ENCODE data around the gene MAD1L1.

The MAD1L1 gene

DNA sequence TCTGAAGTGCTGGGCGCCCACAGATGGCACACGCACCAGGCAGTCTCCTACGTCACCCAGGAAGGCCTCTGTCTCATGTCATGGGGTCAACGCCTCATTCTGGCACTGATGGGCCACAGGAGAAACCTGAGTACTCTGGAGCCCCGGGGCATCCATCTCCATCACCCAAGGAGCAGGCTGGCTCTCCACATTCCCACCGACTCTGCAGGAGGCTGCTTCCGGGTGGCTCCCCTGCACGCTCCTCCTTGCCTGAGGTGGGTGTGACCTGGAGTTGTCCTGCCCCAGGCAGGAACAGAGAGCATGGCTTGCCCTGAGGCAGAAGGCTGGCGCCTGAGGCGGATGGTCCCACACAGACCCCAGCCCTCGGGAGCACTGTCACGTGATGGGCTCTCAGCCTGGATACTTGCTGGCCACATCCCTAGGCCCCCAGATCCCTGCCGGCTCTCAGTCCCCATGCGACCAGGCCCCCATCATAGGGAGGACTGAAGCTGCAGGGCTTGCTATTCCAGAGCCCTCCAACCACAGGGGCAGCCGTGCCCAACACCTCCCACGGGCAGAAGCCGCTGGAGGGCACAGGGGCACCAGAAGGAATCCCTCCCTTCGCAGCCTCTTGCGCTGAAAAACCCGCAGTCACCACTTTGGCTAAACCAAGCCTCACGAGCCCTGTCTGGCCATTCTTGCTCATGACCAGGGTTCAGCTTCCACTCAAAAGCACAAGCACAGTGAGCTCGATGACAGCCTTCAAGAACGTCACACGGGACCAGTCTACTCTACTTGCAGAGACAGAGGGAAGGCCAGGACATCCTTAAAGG, 80.7 kb downstream of the MAD1L1 start:
- DNase-seq = no peak

DNA sequence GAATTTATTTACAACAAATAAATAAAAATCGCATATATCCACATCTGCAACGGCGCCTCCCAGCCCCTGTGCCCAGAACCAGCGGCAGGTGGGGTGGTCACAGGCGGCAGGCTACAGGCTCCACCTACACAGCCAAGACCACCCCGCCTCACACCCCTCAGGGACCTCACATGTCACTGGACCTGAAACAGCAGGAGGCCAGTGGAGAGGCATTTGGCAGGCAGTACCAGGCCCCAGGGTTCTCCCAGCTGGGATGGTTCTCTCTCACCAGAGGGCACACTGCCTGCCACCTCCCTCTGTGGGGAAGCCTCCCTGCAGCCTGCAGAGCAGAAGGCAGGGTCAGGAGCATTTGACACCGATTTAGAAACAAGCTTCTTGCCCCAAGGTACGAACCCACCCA, 81.5 kb downstream of the MAD1L1 start:
- no peak for DNase-seq

DNA sequence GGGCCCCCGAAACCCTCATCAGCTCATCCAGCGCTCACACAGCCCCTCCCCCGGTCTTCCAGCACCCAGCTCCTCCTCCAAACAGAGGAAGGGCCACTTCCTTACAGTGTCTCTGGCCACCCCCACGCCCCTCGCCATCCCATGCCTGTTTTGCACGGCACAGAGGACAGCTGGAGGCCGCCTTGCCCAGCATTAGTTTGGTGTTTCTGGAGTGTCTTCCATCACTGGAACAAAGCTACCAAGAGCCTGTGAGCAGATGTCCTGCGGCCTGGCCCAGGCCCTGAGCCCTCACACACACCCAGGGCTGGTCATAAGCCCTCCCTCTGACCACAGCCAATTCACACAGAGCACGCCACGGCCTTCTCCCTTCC, 82.3 kb downstream of the MAD1L1 start:
- no peak for DNase-seq

DNA sequence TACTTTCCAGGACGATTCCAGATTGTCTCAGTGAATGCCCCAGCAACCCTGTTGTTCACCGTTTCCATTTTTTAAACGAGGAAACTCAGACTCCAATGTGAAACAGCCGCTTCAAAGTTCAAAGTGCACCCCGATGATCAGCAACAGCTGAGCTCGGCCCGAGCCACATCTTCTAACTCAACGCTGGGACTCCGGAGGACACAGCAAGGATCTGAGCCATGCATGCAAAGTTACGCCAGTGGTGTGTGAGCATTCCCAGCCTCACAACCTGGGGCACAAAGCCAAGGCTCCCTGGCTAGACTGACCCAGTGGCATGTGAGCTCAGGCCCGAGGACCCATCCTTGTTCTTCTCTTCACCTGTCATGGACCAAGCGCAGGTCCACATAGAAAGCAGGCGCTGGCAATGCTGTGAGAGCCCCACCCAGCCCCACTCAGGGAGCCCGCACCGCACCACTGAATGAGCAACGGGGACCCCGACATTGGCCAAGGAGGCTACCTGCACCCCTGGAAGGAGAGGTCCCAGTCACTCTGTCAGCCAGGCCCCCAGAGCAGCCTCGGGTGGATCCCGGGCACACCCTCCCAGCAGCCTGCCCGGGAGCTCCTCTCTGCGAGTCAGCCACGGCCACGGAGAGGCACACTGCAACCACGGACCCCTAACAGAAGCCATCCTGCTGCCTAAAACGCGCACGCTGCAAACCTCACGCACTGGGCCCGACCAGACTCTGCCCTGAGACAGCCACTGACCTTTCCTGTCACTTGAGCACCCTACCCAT, 82.9 kb downstream of the MAD1L1 start:
- DNase-seq = no peak

DNA sequence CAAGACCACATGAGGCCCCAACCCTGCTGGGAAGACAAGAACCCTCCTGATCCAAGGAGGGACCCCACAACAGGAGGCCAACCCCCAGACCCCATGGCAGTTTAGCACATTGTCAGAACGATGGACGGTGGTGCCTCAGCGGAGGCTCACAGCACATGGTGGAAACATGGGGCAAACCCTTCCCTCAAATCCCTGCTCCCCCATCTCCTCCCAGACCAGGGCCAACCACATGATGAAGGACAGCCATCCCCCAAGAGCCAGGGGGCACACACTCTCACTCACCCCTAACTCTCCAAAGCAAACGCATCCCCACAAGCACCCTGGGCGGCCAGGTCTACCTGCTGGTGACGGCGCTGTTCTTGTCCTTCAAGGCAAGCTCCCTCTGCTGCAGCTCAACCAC, 83.9 kb downstream of the MAD1L1 start:
- DNase-seq = no peak

DNA sequence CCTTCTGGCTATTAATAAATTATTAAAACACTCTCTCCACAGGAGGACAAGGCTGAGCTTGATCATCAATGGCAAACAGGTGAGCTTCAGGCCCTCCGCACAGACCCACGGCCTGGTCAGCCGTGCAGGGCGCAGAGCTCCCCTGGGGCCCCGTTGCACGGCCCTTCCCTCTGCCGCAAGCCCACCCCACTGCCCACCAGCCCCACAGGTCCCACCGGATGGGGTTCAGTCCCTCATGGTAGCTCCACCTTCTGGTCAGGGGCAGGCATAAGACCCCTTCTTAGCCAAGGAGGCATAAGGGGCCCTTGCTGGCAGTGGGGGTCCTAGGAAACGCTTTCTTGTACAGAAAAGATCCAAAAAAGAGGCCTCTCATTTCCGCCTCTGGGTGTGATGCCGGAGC, 84.6 kb downstream of the MAD1L1 start:
- no peak for DNase-seq

DNA sequence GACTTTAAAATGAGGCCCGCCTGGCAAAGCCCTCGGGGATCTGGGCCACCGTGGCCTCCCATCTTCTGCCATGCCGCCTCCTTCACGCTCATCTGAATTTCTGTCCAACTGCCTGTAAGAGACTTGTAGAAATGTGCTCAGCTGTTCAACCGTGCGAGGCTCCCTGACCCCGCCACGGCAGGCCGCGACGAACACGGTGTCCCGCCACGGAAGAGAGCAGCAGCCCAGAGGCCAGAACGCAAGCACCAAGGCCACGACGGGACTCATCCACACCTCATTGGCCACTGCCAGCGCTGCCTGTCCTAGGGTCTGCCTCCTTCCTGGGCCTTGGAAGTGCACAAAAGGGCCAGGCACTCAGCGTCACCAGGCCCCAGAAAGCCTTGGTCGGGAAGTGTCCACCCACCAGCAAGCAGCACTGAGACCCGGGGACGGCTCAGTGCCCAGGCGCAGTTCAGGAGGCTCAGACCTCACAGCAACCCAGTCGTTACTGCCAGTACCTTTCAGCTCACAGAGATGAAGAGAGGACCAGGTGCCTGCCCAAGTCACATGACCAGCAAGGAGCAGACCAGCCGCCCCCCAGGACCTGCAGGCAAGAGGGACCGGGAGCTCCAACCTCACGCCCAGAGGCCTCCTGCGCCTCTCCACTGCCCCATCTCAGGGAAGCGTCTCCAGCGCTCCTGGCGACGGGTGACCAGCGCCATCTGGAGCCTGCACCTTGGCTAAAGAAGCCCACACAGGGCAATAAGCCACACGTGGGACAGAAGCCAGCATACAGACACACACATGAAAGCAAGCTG, 85.9 kb downstream of the MAD1L1 start:
- no peak for DNase-seq

DNA sequence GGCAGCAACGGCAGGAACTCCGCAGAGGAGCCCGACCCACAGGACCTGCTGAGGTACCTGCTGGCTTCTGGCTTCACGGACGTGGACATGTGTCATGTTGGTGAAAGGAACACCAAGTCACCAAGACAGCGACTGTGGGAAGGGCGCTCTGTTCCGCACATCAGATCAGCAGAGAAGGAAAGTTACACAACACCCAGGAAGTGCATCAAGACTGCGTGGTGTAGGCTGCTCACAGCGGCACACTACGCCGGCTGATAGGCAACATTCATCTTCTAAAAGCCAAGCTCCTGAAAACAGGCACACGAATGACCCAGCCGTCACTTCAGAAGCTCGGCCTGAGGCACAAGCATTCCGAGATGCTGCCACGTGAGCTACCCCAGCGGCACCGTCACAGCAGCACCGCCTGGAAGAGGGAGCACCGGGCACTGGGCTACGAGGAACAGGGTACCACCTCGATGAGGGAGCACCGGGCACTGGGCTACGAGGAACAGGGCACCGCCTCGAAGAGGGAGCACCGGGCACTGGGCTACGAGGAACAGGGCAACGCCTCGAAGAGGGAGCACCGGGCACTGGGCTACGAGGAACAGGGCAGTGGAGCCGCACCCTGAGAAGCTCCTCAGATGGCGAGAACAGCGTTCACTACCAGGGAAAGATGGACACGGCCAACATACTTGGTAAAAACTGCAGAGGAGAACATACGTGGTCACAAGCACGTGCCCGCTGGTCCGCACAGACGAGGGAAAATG, 86.7 kb downstream of the MAD1L1 start:
- DNase-seq = no peak

DNA sequence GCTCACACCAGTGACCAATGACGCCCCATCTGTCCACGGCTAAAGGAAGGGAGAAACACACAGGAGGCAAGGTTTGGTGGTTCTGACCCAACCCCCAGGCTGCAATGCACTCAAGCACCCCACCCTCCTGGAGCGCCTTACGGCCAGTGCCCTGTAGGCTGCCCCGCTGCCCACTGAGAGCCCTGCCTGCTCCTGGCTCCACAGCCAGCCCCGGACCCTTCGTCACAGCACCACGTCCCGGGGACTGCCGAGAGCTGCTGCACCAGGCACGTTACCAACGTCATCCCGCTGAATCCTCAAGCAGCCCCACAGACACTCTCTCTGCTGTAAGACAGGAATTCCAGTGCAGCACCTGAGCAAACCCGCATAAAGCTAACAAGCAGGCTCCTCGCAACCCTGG, 87.8 kb downstream of the MAD1L1 start:
- no peak for DNase-seq

DNA sequence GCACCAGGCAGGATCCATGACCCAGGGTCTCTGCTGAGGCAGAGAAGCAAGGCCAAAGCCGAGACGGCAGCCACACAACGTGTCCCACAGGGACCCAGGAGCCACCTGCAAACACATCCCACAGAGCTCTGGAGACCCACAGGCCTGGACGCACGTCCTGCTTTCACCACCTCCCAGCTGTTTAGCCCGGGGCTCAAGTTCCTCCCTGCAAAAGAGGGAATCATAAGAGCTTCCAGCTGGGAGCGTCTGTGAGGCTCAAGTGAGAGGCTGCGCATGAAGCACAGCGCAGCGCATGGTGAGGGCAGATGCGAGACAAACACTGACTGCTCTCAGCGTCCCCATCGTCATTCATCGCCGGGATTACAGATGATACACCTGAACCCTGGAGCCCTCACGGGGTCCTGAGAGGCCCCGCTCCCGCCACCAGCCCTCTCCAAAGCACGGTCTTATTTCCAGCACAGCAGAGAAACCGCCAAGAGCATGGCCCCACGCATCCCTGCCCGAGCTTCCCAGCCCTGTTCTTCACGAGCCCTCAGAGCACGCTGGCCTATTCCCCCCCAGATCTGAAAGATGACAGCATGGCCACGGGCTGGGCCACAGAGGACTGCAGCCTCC, 88.7 kb downstream of the MAD1L1 start:
- DNase-seq = no peak

DNA sequence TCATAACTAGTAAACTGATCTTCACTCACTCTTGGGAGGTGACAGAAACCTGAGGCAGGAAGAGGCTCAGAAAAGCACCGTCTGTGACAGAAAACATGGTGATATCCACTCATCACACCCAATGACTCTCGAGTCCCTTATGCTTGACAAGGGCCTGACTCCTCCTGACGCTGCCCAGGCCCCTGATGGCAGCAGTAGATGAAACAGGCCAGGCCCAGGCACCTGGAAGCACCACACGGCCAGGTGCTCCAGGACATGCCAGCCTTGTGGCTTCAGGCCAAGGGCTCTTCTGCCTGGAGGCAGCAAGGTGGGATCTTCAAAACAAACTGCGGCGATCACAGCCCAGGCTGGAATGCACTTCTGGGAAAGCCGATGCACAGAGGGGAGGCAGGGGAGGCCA, 89.3 kb downstream of the MAD1L1 start:
- no peak for DNase-seq

DNA sequence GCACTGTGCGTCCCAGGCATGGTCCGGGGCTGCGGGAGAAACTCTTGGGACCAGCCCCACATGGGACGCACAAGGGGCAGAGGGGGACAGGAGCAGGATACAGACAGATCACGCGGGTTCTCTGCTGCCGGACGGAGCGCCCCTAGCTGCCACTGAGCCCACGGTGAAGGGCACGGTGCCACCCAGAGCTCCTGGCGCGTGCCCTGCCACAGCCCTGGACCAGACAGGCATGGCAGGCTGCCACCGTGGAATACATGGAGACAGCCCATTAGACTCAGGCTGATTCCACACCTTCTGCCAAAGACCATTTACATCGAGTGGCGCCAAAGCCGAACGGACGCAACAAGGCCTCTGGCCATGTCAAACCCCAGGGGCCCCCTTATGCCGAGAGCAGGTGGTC, 90.4 kb downstream of the MAD1L1 start:
- no peak for DNase-seq

DNA sequence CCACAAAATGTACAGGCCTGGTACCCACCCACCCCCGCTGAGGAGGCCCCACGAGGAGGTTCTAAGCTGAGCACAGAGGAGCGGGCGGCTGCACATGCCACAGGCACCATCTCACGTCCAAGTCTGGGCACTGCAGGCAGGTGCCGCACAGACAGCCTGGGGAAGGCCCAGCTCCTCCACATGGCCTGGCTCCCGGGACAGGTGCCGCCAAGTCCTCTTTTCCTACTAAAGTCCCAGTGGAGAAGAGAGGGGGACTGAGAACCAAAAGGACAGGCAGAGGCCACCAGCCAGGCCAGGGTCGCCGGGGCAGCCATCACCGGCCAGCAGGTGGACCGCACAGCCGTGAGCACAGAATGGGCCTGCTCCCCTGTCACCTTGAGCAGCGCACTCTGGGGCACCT, 91.1 kb downstream of the MAD1L1 start:
- DNase-seq = no peak

DNA sequence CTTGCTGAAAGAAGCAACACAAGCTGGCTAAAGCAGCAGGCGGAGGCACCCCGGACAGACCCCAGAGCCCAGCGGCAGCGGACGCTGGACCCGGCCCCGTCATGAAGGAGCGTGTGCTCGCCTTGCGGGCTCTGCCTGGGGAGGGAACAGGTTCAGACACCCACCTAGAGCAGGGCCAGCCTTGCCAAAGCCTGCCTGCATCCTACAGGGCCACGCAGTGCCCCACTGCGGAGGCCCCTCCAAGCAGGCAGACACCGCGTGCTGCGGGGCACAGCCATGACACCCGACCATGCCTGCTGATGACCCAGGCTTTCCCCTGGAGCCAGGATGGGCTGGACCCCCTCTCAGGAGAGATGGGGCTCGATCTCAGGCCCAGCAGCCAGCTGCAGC, 91.7 kb downstream of the MAD1L1 start:
- DNase-seq = no peak

DNA sequence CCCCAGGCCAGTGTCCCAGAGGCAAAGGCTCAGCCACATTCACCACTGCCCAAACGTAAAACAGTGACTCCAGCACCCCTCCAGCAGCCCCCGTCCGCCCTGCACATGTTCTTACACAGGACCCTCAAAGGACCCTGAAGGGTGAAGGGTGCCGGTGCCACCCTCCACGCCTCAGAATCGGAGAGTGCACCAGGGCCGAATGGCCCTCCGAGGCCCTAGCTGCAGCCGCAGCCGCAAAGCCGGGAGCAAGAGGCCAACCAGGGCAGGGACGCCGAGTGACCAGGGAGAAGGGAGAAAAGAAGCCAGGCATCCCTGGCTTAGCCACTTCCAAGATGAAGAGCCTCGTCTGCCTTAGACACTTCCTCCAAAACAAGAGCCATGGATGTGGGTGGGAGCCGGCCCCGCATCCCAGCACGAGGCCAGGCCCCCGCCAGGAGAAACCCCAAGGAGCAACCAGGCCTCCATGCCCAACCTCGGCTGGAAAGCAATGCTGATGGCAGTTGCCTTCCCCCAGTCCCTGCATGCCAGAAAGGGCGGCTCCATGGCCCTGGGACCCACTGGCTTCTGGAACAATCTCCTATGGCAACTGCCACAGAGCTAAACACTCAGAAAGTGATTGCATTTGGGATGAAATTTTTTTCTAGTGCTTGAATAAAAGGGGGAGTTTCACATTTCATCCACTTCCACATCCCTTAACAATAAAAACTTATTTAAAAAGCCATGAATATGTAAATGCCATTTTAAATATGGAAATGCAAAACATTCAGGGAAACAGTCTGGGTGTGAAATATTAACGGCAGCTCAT, 92.3 kb downstream of the MAD1L1 start:
- no peak for DNase-seq

DNA sequence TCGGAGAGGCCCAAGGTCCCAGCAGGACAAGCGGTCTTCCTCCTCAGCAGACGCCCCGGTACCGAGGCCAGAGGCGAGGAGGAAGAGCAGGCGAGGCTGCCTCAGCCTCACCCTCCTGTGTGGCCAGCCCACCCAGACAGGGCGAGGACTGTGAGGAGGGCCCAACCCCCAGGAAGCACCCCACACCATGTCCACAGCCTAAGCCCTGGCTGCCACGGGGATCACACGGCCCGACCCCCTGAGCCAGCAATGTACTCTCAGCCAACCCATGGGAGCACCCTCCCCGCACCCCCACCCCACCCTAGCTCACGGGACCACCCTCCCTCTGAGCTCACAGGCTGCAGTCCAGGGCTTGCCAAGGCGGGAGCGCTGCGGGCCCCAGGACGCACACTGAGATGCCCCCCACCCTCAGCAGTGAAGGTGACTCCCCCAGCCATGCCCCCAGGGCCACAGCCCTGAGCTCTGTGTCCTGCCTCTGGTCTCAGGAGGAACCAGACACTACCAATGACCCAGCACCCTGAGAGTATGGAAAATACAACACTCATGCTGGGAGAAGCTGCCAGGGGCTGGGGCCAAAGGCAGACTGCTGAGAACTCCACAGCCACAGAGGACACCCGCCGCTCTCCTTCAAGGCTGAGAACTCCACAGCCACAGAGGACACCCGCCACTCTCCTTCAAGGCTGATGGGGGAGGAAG, 93.6 kb downstream of the MAD1L1 start:
- no peak for DNase-seq

DNA sequence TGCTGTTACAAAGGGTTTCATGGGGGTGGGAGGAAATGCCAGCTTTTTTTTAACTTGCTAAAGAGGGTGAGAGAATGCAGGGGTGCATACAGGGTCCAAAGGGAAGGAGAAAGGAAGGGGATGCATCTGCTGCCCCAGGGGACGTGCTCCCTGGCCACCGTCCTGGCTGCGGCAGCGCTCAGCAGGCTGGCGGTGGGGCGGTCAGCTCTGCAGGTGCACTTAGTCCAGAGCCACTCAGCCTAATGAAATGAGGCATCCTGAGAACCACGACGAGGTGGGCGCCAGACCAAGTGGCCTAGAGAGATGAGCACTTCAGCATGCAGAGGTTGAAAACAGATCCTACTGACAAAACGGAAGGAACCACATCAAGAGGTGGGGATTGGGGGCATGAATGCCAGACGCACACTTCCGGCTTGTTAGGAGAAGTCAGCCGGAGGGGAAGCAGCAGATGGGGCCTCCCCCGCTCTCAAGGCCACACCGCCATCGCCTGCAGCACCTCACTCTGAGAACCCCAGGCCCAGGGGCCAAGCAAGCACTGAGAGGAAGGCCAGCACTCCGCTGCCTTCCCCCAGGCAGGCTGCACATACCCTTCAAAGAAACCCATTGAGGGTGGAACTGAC, 94.5 kb downstream of the MAD1L1 start:
- DNase-seq = peak; percentile 26 to 29

DNA sequence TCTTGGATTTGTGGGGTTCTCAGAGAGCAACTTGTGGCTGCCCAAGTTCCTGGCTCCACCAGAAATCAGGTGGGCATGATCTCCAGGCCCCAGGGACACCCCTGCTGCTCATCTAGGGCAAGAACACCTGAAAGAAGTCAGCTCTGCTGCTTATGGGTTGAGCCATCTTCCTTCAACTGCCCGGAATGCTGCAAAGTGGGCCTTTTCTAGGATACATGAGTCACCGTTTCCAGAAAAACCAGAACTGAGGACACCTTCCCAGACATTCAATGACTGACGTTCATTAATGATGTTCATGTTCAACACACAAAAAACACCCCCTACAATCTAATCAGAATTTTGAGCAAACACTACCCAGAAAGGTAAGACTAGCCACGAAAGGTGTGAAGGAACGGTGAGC, 98.0 kb downstream of the MAD1L1 start:
- DNase-seq = no peak

DNA sequence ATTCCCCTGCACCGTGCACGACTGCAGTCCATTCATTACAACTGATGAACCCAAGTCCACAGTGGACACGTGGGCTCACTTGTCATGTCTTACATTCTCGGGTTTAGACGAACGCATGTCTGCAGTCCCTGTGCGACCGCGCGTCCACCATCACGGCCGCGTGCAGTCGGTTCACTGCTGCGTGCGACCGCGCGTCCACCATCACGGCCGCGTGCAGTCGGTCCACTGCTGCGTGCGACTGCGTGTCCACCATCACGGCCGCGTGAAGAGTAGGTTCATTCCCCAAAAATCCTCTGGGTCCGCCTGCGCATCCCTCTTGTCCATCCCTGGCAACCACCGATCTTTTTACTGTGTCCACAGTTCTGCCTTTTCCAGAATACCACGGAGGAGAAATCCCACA, 100.5 kb downstream of the MAD1L1 start:
- no peak for DNase-seq

DNA sequence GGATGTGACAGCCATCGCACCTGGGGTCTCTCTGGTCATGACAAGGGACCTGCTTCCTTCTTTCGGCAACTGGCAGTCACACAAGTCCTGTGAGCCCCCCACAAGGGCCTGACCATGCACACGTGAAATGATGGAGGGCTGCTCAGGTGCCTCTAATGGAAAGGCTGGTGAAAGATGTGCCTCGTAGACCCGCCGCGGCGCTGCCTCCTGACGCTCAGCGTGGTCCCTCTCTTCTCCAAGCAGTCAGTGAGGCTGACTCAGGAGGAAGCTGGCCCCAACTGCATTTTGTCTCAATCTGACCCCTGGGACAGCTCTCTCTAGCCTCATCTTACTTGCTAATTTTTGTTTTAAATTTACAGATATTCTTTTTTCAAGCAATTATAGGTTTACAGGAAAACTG, 100.9 kb downstream of the MAD1L1 start:
- no peak for DNase-seq

DNA sequence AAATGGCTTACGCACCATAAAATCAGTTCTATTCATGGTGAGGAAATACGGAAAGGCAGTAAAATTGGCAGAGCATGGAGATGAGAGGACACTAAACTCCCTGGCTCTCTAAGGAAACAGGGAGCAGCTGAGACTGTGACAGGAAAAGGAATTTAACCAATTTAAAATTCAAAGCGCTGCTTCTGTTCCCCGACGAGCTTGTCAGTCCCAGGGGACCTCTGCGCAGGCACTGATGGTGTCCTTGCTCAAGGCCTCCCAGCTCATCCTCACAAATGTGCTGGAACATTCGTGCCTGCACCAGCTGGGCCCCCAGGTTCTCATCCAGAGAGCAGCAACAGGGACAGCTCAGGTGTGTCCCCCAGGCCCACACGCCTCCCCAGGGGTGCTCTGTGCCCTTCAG, 101.4 kb downstream of the MAD1L1 start:
- no peak for DNase-seq
